DND-41 (cell line): ENCODE data around the gene PLEKHA6.

Experiments
- CTCF ChIP-seq: IDR thresholded peaks from 2 replicates; pipeline ENCODE4 v1.5.1; 2012; ENCODE audit warnings: borderline replicate concordance, low read length, moderate library complexity, mild to moderate bottlenecking; ENCODE audit not compliant: poor library complexity, severe bottlenecking; ENCODE audit errors: extremely low read depth
- EZH2 ChIP-seq: IDR thresholded peaks from 3 replicates; pipeline ENCODE4 v1.6.1; 2012; ENCODE audit warnings: borderline replicate concordance, low read depth, mild to moderate bottlenecking, moderate library complexity, low read length, inconsistent platforms; ENCODE audit not compliant: severe bottlenecking

DNA sequence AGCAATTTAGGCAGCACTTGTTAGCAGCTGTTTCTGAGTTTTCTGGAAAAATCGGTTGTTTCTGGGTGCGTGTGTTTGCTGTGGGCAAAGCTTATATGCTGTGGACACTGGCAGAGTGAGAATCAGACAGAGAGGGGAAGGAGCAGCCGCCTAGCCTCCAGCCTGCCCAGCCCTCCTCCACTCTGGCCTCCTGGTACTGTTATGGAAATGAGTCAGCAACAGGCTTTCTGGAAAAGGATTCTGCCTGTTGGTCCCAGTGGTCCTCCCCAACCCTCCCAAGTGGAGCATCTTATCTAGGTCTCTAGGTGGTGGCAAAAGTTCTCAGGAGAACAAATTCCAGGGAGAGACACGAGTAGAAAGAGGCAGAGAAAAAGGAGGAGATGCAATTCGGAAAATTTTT lies 103.8 kb downstream of the PLEKHA6 start:
- no peak for TF ChIP-seq CTCF
- no peak for TF ChIP-seq EZH2
